Left lung (tissue), 10 donors: ENCODE data around the gene FOXR1. TPM values are rescaled to one million over a fixed set of nuclear protein-coding genes. Genes with fewer than 3 reads are reported as not detected.

Source experiments
- ATAC-seq: fragments of 200-7000 bp; cut with Tn5 transposase; one replicate; pipeline ENCODE4 v1.9.1; 2020; ENCODE audit warnings: moderate library complexity
- DNase-seq, 4 donors: peaks; one replicate each; pipeline ENCODE4 v3.0.0-alpha.2; 2013 to 2020
- H3K27ac ChIP-seq, 2 donors: fragments of 200-600 bp; sonication (generic) in 1 of 2; one replicate each; pipeline versions ENCODE4 v1.5.0 to v1.8.0; 2020 to 2021
- H3K27me3 ChIP-seq, 2 donors: fragments of 200-600 bp; sonication (generic) in 1 of 2; one replicate each; pipeline versions ENCODE4 v1.5.0 to v1.8.0; 2020 to 2021
- H3K36me3 ChIP-seq, 2 donors: fragments of 200-600 bp; sonication (generic) in 1 of 2; one replicate each; pipeline versions ENCODE4 v1.5.0 to v1.8.0; 2020 to 2021
- H3K4me1 ChIP-seq, 2 donors: fragments of 200-600 bp; one replicate each; pipeline ENCODE4 v1.8.0; 2021
- H3K4me3 ChIP-seq, 2 donors: fragments of 200-600 bp; sonication (generic) in 1 of 2; one replicate each; pipeline versions ENCODE4 v1.5.0 to v1.8.0; 2020 to 2021; ENCODE audit warnings: mild to moderate bottlenecking in 1 of 2
- H3K9me3 ChIP-seq, 2 donors: fragments of 200-600 bp; sonication (generic) in 1 of 2; one replicate each; pipeline versions ENCODE4 v1.5.0 to v1.8.0; 2020 to 2021
- CTCF ChIP-seq, 2 donors: fragments of 200-600 bp; sonication (generic) in 1 of 2; IDR thresholded peaks; one replicate each; pipeline versions ENCODE4 v1.5.0 to v1.8.0; 2021; ENCODE audit warnings: antibody characterized with exemption in 2 of 2
- intact Hi-C, 2 donors: fragments of 100-400 bp; cut with DNase I; formaldehyde crosslinking; loops; one replicate each; pipeline versions ENCODE4 v1.11.2 to v1.14.2; 2022
- polyA plus RNA-seq, 6 donors: library from polyadenylated mRNA; unstranded; fragments of 120-200 nt; gene quantifications; one replicate each; pipeline ENCODE4 v1.2.1, GENCODE V29; 2013; ENCODE audit not compliant: insufficient read length in 6 of 6
- total RNA-seq, 2 donors: library from RNA; stranded (reverse); fragmentation: NEBNext Ultra II Directional; extraction: Animal tissue kit (Norgen Biotek cat#: 25700); gene quantifications; one replicate each; pipeline ENCODE4 v1.2.1, GENCODE V29; 2021
- donor health status: DM: no; HTN: yes; CAD: no.
- donor health status: DM: no; HTN: no; CAD: no.

Gene FOXR1
- total and polyA plus RNA-seq, 8 donors, result not detected

DNA sequence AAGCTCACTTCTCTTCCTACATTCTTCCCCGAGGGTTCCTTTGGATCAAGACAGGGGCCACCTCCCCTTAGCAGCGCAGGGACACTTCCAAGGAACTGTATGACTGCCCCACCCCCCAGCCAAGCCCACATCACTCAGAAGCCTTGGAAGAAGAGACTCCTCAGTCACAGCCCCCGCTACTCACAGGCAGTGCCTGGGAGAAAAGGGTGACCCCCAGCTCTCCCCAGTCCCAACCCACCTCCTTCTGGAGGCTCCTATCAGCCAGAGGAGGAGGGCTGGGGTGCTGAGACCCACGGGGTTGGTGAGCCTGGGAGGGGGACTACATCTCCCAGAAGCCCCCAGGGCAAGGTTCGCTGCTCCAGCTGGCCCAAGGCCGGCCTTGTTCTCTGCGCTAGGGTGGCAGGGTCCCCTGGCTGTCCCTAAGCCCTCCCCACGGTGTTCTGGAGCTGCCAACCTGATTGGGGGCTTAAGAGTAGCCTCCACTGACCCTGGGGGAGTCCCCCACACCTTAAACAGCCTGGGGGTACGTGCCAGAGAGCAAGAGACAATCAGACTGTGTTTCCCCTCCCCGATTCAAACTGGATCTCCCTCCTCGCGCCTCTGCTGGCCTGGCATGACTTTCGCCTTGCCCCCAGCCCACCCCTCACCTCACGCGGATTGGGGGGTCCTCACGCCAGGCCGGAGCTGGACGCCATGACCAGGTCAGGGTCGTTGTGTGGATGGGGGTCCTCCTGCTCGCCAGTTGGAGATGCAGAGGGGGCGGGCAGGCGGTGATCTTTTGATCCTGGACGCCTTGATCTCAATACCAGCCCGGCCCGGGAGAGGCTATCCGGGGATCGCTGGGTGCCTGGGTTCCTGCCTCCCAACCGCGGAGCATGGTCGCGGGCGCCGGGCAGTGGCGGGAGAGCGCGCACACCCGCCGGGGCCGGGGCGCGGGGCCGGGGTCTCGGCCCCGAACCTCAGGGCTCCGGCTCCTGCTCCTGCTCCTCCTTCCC lies 46.7 kb upstream of the FOXR1 start:
- Histone ChIP-seq H3K4me1 (peaks cover 34 to 78% of the 10 kb centered on the region in 2 donors), H3K4me3 (peak overlapping the region; percentile 90 to 94), H3K36me3 (no peaks in the 10 kb centered on the region), H3K9me3 (no peaks in the 10 kb centered on the region), H3K27me3 (no peaks in the 10 kb centered on the region), H3K27ac (peak overlapping the region; percentile 84 to 88)
- intact Hi-C loops, result no loop called here
- no peak for TF ChIP-seq CTCF (IDR thresholded peaks at IDR 0.05)
- ATAC-seq (no peak), DNase-seq (peak in 3 of 4 donors; percentile 52 to 85 (median 56))

DNA sequence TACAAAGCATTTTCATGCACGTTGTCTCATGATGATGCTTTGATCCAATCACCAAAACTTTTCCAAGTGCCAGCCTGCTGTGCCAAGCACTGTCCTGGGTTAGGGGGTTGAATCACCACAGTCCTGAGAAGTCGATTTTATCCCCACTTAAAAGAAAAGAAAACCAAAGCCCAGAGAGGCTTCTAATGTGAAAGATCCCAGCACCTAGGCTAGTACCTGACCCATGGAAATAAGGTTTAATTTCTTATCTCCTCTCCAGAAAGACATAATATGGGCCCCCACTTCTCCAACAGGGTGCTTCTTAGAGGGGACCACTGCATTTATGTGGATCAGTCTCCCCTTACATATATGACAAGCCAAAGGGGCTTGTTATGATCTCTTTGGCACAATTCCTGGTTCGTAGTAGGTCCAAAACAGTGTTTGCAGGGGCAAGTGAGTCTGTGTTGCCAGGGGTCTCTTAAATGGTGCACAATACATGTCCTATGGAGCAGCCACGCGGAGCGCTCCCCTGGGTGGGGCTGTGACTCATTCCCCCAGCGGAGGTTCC lies 43.9 kb upstream of the FOXR1 start:
- no peak for TF ChIP-seq CTCF (IDR thresholded peaks at IDR 0.05)
- ATAC-seq (no peak), DNase-seq (no peak)
- H3K4me1 ChIP-seq, result peaks cover 14 to 61% of the 10 kb centered on the region in 2 donors
- peak overlapping the region in 1 of 2 donors; percentile 82 for H3K4me3 ChIP-seq
- no peaks in the 10 kb centered on the region for H3K9me3 ChIP-seq
- intact Hi-C loops, result no loop called here
- H3K27ac ChIP-seq, result peak overlapping the region; percentile 84 to 99
- H3K27me3 ChIP-seq, result no peaks in the 10 kb centered on the region
- no peaks in the 10 kb centered on the region for H3K36me3 ChIP-seq

GRCh38 chr11:118928101-118928869 lies 43.3 kb upstream of the FOXR1 start:
- ATAC-seq (peak; percentile 73), DNase-seq (peak; percentile 90 to 95 (median 93))
- peak overlapping the region; percentile 84 to 99 for H3K27ac ChIP-seq
- H3K4me3 ChIP-seq, result peak overlapping the region; percentile 74 to 82
- TF ChIP-seq CTCF (IDR thresholded peaks at IDR 0.05), result peak; percentile 91 to 94
- H3K27me3 ChIP-seq, result no peaks in the 10 kb centered on the region
- H3K9me3 ChIP-seq, result no peaks in the 10 kb centered on the region
- no peaks in the 10 kb centered on the region for H3K36me3 ChIP-seq
- intact Hi-C loops, result no loop called here
- peaks cover 12 to 54% of the 10 kb centered on the region in 2 donors for H3K4me1 ChIP-seq

GRCh38 chr11:118928870-118929500 lies 42.6 kb upstream of the FOXR1 start:
- Histone ChIP-seq H3K9me3 (no peaks in the 10 kb centered on the region), H3K36me3 (no peaks in the 10 kb centered on the region), H3K4me3 (peak overlapping the region; percentile 74 to 82), H3K4me1 (peaks cover 12 to 47% of the 10 kb centered on the region in 2 donors), H3K27ac (peak overlapping the region; percentile 84 to 99), H3K27me3 (no peaks in the 10 kb centered on the region)
- intact Hi-C loops, result no loop called here
- DNase-seq (peak in 3 of 4 donors; percentile 62 to 88 (median 85)), ATAC-seq (peak; percentile 46)
- no peak for TF ChIP-seq CTCF (IDR thresholded peaks at IDR 0.05)
